ENCODE results near the gene SVBP.
"Not testable (repeated sequence)": the region's sequence is repeated elsewhere in the genome, so short reads cannot be mapped to it uniquely, and the experiment has no call there.

The SVBP gene

GRCh38 chr1:42841440-42842147 is 24.4 kb upstream of the SVBP start:
- DNase-seq (ENCODE audit: low read depth in 2 of 2): no peak

GRCh38 chr1:42841010-42841409 is 23.8 kb upstream of the SVBP start:
- DNase-seq (ENCODE audit: low read depth in 2 of 2): no peak

GRCh38 chr1:42838482-42839190 is 21.4 kb upstream of the SVBP start:
- DNase-seq (ENCODE audit: low read depth in 2 of 2): no peak

- DNase-seq (ENCODE audit: low read depth in 2 of 2): no peak
These were observed 20.5 kb upstream of the SVBP start for GRCh38 chr1:42837709-42838108.

- no peak for DNase-seq (ENCODE audit: low read depth in 2 of 2)
These were observed 18.2 kb upstream of the SVBP start for GRCh38 chr1:42835422-42835821.

- no peak for DNase-seq (ENCODE audit: low read depth in 2 of 2)
These were observed 17.6 kb upstream of the SVBP start for GRCh38 chr1:42834803-42835202.

GRCh38 chr1:42833981-42834380 is 16.8 kb upstream of the SVBP start:
- DNase-seq (ENCODE audit: low read depth in 2 of 2): no peak

GRCh38 chr1:42832641-42833240 is 15.5 kb upstream of the SVBP start:
- DNase-seq (ENCODE audit: low read depth in 2 of 2): no peak

- DNase-seq (ENCODE audit: low read depth in 2 of 2): no peak
These were observed 14.1 kb upstream of the SVBP start for GRCh38 chr1:42831273-42831672.

- no peak for DNase-seq (ENCODE audit: low read depth in 2 of 2)
These were observed 13.4 kb upstream of the SVBP start for GRCh38 chr1:42830631-42831030.

GRCh38 chr1:42825036-42825851 is 8.0 kb upstream of the SVBP start:
- DNase-seq (ENCODE audit: low read depth in 2 of 2): no peak

GRCh38 chr1:42824481-42825035 is 7.4 kb upstream of the SVBP start:
- DNase-seq (ENCODE audit: low read depth in 2 of 2): no peak

- no peak for DNase-seq (ENCODE audit: low read depth in 2 of 2)
These were observed 5.7 kb upstream of the SVBP start for GRCh38 chr1:42822800-42823392.

GRCh38 chr1:42821690-42822089 is 4.5 kb upstream of the SVBP start:
- no peak for DNase-seq (ENCODE audit: low read depth in 2 of 2)

GRCh38 chr1:42820813-42821212 is 3.6 kb upstream of the SVBP start:
- no peak for DNase-seq (ENCODE audit: low read depth in 2 of 2)

- no peak for DNase-seq (ENCODE audit: low read depth in 2 of 2)
These were observed 779 bp upstream of the SVBP start for GRCh38 chr1:42817976-42818375.

GRCh38 chr1:42817440-42817767 is 207 bp upstream of the SVBP start:
- no peak for DNase-seq (ENCODE audit: low read depth in 2 of 2)

GRCh38 chr1:42815941-42816584 is 1.1 kb downstream of the SVBP start:
- no peak for DNase-seq (ENCODE audit: low read depth in 2 of 2)

GRCh38 chr1:42814815-42815214 is 2.4 kb downstream of the SVBP start:
- not testable (repeated sequence) for DNase-seq (ENCODE audit: low read depth in 2 of 2)

GRCh38 chr1:42807056-42807668 is 10.0 kb downstream of the SVBP start:
- no peak for DNase-seq (ENCODE audit: low read depth in 2 of 2)

- DNase-seq (ENCODE audit: low read depth in 2 of 2): no peak
These were observed 10.6 kb downstream of the SVBP start for GRCh38 chr1:42806593-42806992.

Measured in stimulated activated CD8-positive, alpha-beta memory T cell treated with anti-CD3 and anti-CD28 coated beads, Interleukin-7, amount 100 ng/mL, for 4 hours (primary cell).